Measurements from ENCODE around the gene PLXND1. TPM values are rescaled to one million over a fixed set of nuclear protein-coding genes. Genes with fewer than 3 reads are reported as not detected.

Gene PLXND1
- total RNA-seq, 1 donor from 2014 or later, result 96.5 TPM

DNA sequence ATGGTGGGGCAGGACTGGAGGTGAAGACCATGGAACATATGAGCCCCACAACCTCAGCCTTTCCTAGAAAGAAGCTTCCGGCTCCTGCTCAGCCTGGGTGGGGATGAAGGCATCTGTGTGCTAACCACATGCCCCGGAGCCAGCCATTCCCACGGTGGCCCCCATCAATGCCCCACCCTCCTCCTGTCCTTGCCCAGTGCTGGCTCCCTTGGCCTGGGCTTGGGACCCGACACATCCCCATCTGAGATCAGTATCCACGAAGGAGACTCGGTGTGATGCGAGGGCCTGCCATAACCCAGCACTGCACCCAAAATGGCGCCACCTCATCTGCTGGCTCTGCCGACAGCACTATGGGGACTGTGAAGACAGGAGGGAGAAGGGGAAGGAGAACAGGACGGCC, 16.5 kb upstream of the PLXND1 start:
- peak overlapping the region; percentile 93 for H3K27ac ChIP-seq
- DNase-seq (ENCODE audit: extremely low spot score in 2 of 2), result no peak
- no peak for TF ChIP-seq POLR2A (IDR thresholded peaks at IDR 0.05)
- TF ChIP-seq POLR2AphosphoS5 (IDR thresholded peaks at IDR 0.05; ENCODE audit: insufficient read depth in 1 of 2, low read depth in 1 of 2), result no peak
- TF ChIP-seq, protein P1, sequence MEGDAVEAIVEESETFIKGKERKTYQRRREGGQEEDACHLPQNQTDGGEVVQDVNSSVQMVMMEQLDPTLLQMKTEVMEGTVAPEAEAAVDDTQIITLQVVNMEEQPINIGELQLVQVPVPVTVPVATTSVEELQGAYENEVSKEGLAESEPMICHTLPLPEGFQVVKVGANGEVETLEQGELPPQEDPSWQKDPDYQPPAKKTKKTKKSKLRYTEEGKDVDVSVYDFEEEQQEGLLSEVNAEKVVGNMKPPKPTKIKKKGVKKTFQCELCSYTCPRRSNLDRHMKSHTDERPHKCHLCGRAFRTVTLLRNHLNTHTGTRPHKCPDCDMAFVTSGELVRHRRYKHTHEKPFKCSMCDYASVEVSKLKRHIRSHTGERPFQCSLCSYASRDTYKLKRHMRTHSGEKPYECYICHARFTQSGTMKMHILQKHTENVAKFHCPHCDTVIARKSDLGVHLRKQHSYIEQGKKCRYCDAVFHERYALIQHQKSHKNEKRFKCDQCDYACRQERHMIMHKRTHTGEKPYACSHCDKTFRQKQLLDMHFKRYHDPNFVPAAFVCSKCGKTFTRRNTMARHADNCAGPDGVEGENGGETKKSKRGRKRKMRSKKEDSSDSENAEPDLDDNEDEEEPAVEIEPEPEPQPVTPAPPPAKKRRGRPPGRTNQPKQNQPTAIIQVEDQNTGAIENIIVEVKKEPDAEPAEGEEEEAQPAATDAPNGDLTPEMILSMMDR (IDR thresholded peaks at IDR 0.05), result no peak
- no peak overlapping the region for H3K4me3 ChIP-seq
- no peaks in the 10 kb centered on the region for H3K9me3 ChIP-seq
- intact Hi-C loops (cut with DNase I), result loop anchor here (10.0 kb wide), 1 partner anchor 202 kb away; no protein-coding TSS in a partner anchor
- H3K27me3 ChIP-seq, result no peaks in the 10 kb centered on the region
- peaks cover 65% of the 10 kb centered on the region for H3K4me1 ChIP-seq
- no peaks in the 10 kb centered on the region for H3K36me3 ChIP-seq

DNA sequence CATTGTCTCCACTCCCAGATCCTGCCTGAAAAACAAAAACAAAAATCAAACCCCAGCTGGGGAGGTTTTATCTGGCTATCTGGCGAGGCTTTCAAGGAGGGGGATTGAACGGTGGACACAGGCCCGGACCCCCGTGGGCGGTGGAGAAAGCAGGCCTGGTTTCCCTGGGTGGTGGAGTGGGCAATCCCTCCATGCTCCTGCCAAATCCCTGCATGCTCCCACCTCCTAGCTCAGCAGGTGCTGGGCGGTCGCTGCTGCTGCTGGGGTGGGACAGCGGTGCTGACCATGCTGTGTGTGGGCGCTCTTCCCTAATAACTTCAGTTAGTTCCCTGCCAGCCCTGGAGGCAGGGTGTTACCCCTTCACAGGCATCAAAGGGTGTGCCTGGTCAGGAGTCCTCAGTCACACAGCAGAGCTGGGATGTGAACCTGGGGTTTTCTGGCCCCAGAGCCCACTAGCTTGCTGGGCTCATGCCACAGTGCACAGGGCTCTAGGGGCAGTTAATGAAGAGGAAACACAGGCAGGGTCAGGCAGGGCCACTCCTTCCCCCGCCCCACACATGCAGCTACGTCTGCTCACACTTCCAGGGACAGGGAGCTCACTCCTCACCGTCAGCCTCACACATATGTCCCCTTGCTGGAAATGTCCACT, 15.9 kb upstream of the PLXND1 start:
- Histone ChIP-seq H3K27me3 (no peaks in the 10 kb centered on the region), H3K4me3 (no peak overlapping the region), H3K4me1 (peaks cover 59% of the 10 kb centered on the region), H3K9me3 (no peaks in the 10 kb centered on the region), H3K27ac (peak overlapping the region; percentile 93), H3K36me3 (no peaks in the 10 kb centered on the region)
- intact Hi-C loops (cut with DNase I), result loop anchor here (10.0 kb wide), 1 partner anchor 202 kb away; no protein-coding TSS in a partner anchor
- DNase-seq (ENCODE audit: extremely low spot score in 2 of 2), result no peak
- no peak for TF ChIP-seq POLR2A (IDR thresholded peaks at IDR 0.05)

DNA sequence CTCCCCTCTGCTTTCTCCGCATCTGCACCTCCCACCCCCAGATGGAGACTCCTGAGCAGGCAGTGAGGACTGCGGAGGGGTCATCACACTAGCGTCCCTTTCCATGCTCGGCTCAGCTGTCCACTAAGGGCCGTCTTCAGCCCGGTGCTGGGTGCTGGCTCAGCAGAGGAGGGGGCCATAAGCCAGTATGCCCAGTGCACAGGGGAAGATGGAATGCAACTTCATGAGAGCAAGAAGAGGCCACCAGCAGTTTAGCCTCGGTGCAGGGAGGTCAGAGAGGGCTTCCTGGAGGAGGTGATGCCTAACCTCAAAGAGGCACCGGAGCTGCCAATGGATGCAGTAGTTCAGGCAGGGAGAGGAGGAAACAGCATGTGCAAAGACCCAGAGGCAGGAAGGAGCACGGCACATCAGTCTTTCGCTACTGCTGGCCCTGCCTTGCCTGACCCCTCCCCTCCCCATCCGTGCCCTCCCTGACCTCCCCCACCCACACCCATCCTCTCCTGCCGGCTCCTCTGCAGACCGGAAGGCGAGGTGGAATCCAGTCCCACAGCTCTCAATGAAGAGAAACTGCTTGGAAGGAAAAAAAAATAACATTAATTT, 15.2 kb upstream of the PLXND1 start:
- intact Hi-C loops (cut with DNase I), result loop anchor here (10.0 kb wide), 1 partner anchor 203 kb away; no protein-coding TSS in a partner anchor
- Histone ChIP-seq H3K36me3 (no peaks in the 10 kb centered on the region), H3K9me3 (no peaks in the 10 kb centered on the region), H3K4me3 (no peak overlapping the region), H3K27ac (no peak overlapping the region), H3K4me1 (peaks cover 53% of the 10 kb centered on the region), H3K27me3 (no peaks in the 10 kb centered on the region)
- no peak for DNase-seq (ENCODE audit: extremely low spot score in 2 of 2)
- TF ChIP-seq POLR2A (IDR thresholded peaks at IDR 0.05) (no peak), POLR2AphosphoS5 (IDR thresholded peaks at IDR 0.05; ENCODE audit: insufficient read depth in 1 of 2, low read depth in 1 of 2) (no peak)
- TF ChIP-seq, protein P1 (IDR thresholded peaks at IDR 0.05), result no peak

DNA sequence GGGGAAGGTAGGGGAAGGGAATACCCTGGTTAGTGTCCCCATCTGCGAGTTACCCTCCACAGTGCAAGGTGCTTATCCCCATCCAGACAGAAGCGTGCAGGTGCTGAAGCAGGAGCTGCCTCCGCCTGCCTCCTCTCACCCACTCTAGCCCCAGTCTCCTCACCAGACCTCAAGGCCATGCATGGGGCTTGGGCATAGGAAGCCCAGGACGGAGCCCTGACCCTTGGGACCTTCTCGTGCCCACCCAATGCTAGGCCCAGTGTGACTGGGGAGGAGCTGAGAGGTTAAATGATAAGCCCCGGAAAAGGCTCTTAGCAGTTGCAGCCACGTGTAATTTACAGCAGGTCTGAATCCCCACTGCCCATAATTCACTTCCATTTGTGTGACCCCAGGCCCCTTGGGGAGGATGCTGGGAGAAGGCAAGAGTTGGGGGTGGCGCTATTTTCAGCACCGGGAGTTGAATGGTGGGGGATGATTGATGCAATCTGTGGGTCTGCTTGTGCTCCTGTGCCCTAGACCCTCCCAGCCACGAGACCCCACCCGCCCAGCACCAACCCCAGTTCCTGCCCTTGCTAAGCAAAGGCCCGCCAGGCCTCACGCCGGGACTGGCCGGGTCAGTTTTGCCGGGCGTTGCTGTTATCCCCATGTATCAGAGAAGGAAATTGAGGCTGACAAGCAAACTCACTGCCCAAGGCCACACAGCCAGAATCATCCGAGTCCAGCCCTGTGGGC, 14.5 kb upstream of the PLXND1 start:
- Histone ChIP-seq H3K4me1 (peaks cover 52% of the 10 kb centered on the region), H3K27ac (no peak overlapping the region), H3K36me3 (no peaks in the 10 kb centered on the region), H3K27me3 (no peaks in the 10 kb centered on the region), H3K9me3 (no peaks in the 10 kb centered on the region), H3K4me3 (no peak overlapping the region)
- TF ChIP-seq, protein P1 (IDR thresholded peaks at IDR 0.05), result no peak
- TF ChIP-seq POLR2AphosphoS5 (IDR thresholded peaks at IDR 0.05; ENCODE audit: insufficient read depth in 1 of 2, low read depth in 1 of 2), result no peak
- no peak for TF ChIP-seq POLR2A (IDR thresholded peaks at IDR 0.05)
- intact Hi-C loops (cut with DNase I), result loop anchor here (10.0 kb wide), 1 partner anchor 204 kb away; no protein-coding TSS in a partner anchor
- no peak for DNase-seq (ENCODE audit: extremely low spot score in 2 of 2)

DNA sequence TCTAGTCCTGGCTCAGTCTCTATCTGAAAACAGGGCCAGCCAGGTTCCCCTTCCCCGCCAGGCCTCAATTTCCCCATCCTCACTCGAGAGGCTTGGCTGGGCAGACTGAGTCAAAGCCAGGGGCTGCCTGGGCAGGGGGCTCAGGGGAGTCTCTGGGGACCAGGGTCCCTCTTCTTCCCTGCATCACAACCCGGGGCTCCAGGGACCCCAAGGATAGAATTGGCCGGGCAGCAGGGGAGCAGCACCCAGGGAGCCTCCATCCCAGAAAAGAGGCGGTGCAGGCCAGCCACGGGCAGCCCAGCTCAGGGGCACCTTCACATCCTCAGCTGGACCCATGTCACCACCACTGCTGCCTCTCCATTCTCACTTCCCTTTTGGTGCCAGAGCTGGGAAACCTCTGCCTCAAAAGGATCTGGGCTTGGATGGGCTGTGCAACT, 13.3 kb upstream of the PLXND1 start:
- TF ChIP-seq POLR2A (IDR thresholded peaks at IDR 0.05) (no peak), POLR2AphosphoS5 (IDR thresholded peaks at IDR 0.05; ENCODE audit: insufficient read depth in 1 of 2, low read depth in 1 of 2) (no peak)
- TF ChIP-seq, protein P1 (IDR thresholded peaks at IDR 0.05), result no peak
- Histone ChIP-seq H3K4me3 (no peak overlapping the region), H3K27ac (peak overlapping the region; percentile 25), H3K4me1 (peaks cover 51% of the 10 kb centered on the region), H3K27me3 (no peaks in the 10 kb centered on the region), H3K36me3 (no peaks in the 10 kb centered on the region), H3K9me3 (no peaks in the 10 kb centered on the region)
- no peak for DNase-seq (ENCODE audit: extremely low spot score in 2 of 2)
- intact Hi-C loops (cut with DNase I), result loop anchor here (10.0 kb wide), 1 partner anchor 205 kb away; no protein-coding TSS in a partner anchor
